ENCODE measurements around the gene BSDC1. TPM values are rescaled to one million over a fixed set of nuclear protein-coding genes. Genes with fewer than 3 reads are reported as not detected.

BSDC1 gene
- total and polyA plus RNA-seq, 2 of the 13 experiments (the other 11 are each of a cell fraction or from before 2014, with no cell fraction given) = 40.3 to 64.2 TPM

DNA sequence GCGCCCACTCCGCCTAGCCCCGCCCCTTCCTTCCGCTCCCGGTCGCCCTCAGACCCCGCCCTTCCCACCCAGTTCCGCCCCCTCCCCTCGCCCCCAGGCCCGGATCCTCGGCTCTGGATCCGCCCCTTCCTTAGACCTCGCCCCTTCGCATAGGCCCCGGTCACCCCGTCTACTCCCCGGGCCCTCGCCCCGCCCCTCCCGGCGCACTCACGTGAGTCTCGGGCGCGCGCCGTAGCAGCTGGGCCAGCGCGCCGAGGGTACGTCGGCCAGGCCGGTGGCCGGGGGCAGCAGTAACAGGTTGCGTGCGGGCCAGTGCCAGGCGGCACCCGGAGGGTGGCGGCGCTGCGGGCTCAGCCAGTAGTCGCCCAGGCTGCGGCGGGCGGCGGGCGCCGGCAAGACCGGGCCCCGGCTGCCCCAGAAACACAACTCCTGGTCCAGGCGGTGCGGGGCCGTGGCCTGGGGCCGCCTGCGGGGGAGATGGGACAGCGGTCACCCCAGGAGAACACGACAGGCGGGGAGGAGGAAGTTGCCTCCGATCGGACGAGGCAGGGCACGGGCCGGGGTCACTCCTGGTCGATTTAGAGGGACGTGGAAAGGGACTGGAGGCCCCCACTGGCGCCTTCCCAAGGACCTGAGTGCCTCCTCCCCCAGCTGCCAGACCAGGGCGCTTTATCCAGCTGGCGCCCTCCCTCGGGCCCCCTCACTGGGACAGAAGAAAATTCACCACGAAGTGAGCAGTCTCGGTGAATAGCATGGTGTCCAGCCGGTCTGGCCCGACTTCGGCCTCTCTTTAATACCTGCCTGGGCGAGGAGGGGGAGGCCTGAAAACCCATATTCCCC is 42.6 kb downstream of the BSDC1 start (continued):
- TF ChIP-seq, protein P1, sequence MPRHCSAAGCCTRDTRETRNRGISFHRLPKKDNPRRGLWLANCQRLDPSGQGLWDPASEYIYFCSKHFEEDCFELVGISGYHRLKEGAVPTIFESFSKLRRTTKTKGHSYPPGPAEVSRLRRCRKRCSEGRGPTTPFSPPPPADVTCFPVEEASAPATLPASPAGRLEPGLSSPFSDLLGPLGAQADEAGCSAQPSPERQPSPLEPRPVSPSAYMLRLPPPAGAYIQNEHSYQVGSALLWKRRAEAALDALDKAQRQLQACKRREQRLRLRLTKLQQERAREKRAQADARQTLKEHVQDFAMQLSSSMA (CRISPR knock-in tag; IDR thresholded peaks at IDR 0.05) = no peak
- TF ChIP-seq EED (CRISPR knock-in tag; IDR thresholded peaks at IDR 0.05) (0 out of 2 replicates have a peak, but pooled peaks have one; percentile 42), ZNF224 (CRISPR knock-in tag; IDR thresholded peaks at IDR 0.05) (no peak), TSC22D2 (CRISPR knock-in tag; IDR thresholded peaks at IDR 0.05; ENCODE audit: borderline replicate concordance) (peak; percentile 41; the same call in 1 of the 2 replicates), KMT2B (CRISPR knock-in tag; IDR thresholded peaks at IDR 0.05) (no peak), PREB (CRISPR knock-in tag; IDR thresholded peaks at IDR 0.05) (no peak), GPN1 (CRISPR knock-in tag; IDR thresholded peaks at IDR 0.05; ENCODE audit: borderline replicate concordance) (no peak), PHF21A (CRISPR knock-in tag; IDR thresholded peaks at IDR 0.05) (no peak; the same call in 1 of the 2 replicates), ZNF3 (CRISPR knock-in tag; IDR thresholded peaks at IDR 0.05) (no peak), ATF6 (CRISPR knock-in tag; conservative IDR thresholded peaks at IDR 0.05) (no peak), ZNF761 (CRISPR knock-in tag; conservative IDR thresholded peaks at IDR 0.05) (no peak), GATAD1 (CRISPR knock-in tag; IDR thresholded peaks at IDR 0.05) (no peak), GABPB1 (CRISPR knock-in tag; IDR thresholded peaks at IDR 0.05) (peak; percentile 67), ZNF550 (CRISPR knock-in tag; IDR thresholded peaks at IDR 0.05; ENCODE audit: borderline replicate concordance) (no peak), ZNF20 (CRISPR knock-in tag; IDR thresholded peaks at IDR 0.05) (no peak), CEBPZ (IDR thresholded peaks at IDR 0.05; ENCODE audit: low read length) (no peak)
- TF ChIP-seq, protein P2, sequence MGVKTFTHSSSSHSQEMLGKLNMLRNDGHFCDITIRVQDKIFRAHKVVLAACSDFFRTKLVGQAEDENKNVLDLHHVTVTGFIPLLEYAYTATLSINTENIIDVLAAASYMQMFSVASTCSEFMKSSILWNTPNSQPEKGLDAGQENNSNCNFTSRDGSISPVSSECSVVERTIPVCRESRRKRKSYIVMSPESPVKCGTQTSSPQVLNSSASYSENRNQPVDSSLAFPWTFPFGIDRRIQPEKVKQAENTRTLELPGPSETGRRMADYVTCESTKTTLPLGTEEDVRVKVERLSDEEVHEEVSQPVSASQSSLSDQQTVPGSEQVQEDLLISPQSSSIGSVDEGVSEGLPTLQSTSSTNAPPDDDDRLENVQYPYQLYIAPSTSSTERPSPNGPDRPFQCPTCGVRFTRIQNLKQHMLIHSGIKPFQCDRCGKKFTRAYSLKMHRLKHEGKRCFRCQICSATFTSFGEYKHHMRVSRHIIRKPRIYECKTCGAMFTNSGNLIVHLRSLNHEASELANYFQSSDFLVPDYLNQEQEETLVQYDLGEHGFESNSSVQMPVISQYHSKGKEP (CRISPR knock-in tag; IDR thresholded peaks at IDR 0.05) = no peak

All from HepG2 (cell line).